HepG2 (cell line): ENCODE data around the gene COPS7A. TPM values are rescaled to one million over a fixed set of nuclear protein-coding genes. Genes with fewer than 3 reads are reported as not detected.

ENCODE experiments used
- ATAC-seq: fragments of 200-7000 bp; cut with Tn5 transposase; 3 replicates; pipeline ENCODE4 v1.9.1; 2020; ENCODE audit warnings: mild to moderate bottlenecking, moderate library complexity
- BruUV-seq: library from RNA; stranded (reverse); fragments of 400-500 nt; replicated peaks from 2 replicates; lab custom pipeline; 2021; lab: Mats Ljungman, UMichigan
- CTCF ChIA-PET: fragments of 300-600 bp; formaldehyde crosslinking; extraction: SDS; loops from one replicate; lab custom pipeline; 2021; ENCODE audit warnings: low total read pairs, inconsistent platforms, low intra/inter-chr PET ratio; lab: Yijun Ruan, JAX
- POLR2A ChIA-PET: fragments of 350-600 bp; sonication (Branson Sonifier 250); formaldehyde crosslinking; loops from one replicate; lab custom pipeline; 2020; ENCODE audit warnings: antibody characterized with exemption, inconsistent platforms; lab: Yijun Ruan, JAX
- DNase-seq: peaks from one replicate; pipeline ENCODE4 v3.0.0-alpha.2; 2015; ENCODE audit warnings: low spot score
- FAIRE-seq: peaks from 3 replicates; lab custom pipeline; 2011; peaks lifted over from hg19 to GRCh38; lab: Jason Lieb, UNC
- H2AFZ ChIP-seq: one replicate; pipeline ENCODE4 v1.6.1; 2011; ENCODE audit warnings: low read length, inconsistent platforms
- H3K27ac ChIP-seq: fragments of 300-600 bp; 3 replicates; pipeline ENCODE4 v1.8.0; 2011; ENCODE audit warnings: mixed run types, mild to moderate bottlenecking, mixed read lengths, low read length, inconsistent platforms; ENCODE audit not compliant: insufficient read depth; ENCODE audit errors: extremely low read length
- H3K27me3 ChIP-seq, 2 experiments: fragments of 200-600 bp in 1 of 2; 2 replicates in 1 of 2; 3 replicates in 1 of 2; pipeline versions ENCODE4 v1.6.0 to v1.8.0; 2011; ENCODE audit warnings: low read length in 2 of 2, mild to moderate bottlenecking in 2 of 2, moderate library complexity in 2 of 2, inconsistent platforms in 1 of 2; ENCODE audit not compliant: insufficient read depth in 2 of 2, control insufficient read depth in 1 of 2
- H3K36me3 ChIP-seq, 2 experiments: fragments of 200-600 bp in 1 of 2; replicated peaks in 1 of 2; 2 replicates in 1 of 2; 3 replicates in 1 of 2; pipeline versions ENCODE4 v1.5.1 to v1.8.0; 2011; ENCODE audit warnings: low read length in 2 of 2, inconsistent platforms in 1 of 2; ENCODE audit not compliant: insufficient read depth in 2 of 2, control insufficient read depth in 1 of 2
- H3K4me1 ChIP-seq: 2 replicates; pipeline ENCODE4 v1.5.1; 2012; ENCODE audit warnings: low read length, inconsistent platforms; ENCODE audit not compliant: insufficient read depth
- H3K4me2 ChIP-seq: 2 replicates; pipeline ENCODE4 v1.6.0; 2011; ENCODE audit warnings: low read depth, low read length, inconsistent platforms
- H3K4me3 ChIP-seq, 3 experiments: fragments of 200-600 bp in 1 of 3; sonication (generic), shearing (Covaris generic) in 1 of 3; replicated peaks in 1 of 3; 2 replicates each; pipeline ENCODE4 v1.5.1; 2011 to 2016; ENCODE audit warnings: low read length in 3 of 3, inconsistent platforms in 2 of 3, low read depth in 2 of 3, mild to moderate bottlenecking in 2 of 3, control low read depth in 1 of 3, mixed read lengths in 1 of 3; ENCODE audit not compliant: insufficient read depth in 1 of 3
- H3K79me2 ChIP-seq: one replicate; pipeline ENCODE4 v1.6.1; 2011; ENCODE audit warnings: low read length, inconsistent platforms; ENCODE audit not compliant: insufficient read depth
- H3K9ac ChIP-seq: 2 replicates; pipeline ENCODE4 v1.6.0; 2011; ENCODE audit warnings: mild to moderate bottlenecking, low read depth, low read length, inconsistent platforms; ENCODE audit not compliant: insufficient read depth
- H3K9me3 ChIP-seq: 2 replicates; pipeline ENCODE4 v1.5.1; 2012; ENCODE audit warnings: mild to moderate bottlenecking, low read length
- H4K20me1 ChIP-seq: 2 replicates; pipeline ENCODE4 v1.6.0; 2011; ENCODE audit warnings: inconsistent platforms, mild to moderate bottlenecking, low read length, moderate library complexity; ENCODE audit not compliant: insufficient read depth
- AGO2 ChIP-seq: fragments of 200-400 bp; formaldehyde crosslinking; optimal IDR thresholded peaks from 2 replicates; pipeline ENCODE3; 2017; ENCODE audit warnings: mild to moderate bottlenecking, low read depth, low read length, moderate library complexity
- HNRNPL ChIP-seq: fragments of 200-400 bp; formaldehyde crosslinking; IDR thresholded peaks from 2 replicates; pipeline ENCODE4 v1.6.1; 2017; ENCODE audit warnings: mild to moderate bottlenecking, low read depth, low read length
- HNRNPLL ChIP-seq: fragments of 200-400 bp; formaldehyde crosslinking; IDR thresholded peaks from 2 replicates; pipeline ENCODE4 v1.6.1; 2017; ENCODE audit warnings: mild to moderate bottlenecking, low read depth, low read length; ENCODE audit not compliant: poor library complexity, severe bottlenecking
- U2AF1 ChIP-seq: fragments of 200-400 bp; formaldehyde crosslinking; optimal IDR thresholded peaks from 2 replicates; pipeline ENCODE3; 2017; ENCODE audit warnings: mild to moderate bottlenecking, low read depth, low read length
- ZNF263 ChIP-seq: sonication (generic); formaldehyde crosslinking; IDR thresholded peaks from 2 replicates; pipeline ENCODE4 v1.4.0; 2020; ENCODE audit warnings: missing genetic modification reagents
- ZNF550 ChIP-seq: sonication (generic); formaldehyde crosslinking; IDR thresholded peaks from 2 replicates; pipeline ENCODE4 v1.4.0; 2020; ENCODE audit warnings: mild to moderate bottlenecking, missing genetic modification reagents, borderline replicate concordance
- ZNF670 ChIP-seq: sonication (generic); formaldehyde crosslinking; IDR thresholded peaks from 2 replicates; pipeline ENCODE4 v1.8.0; 2022; ENCODE audit warnings: mild to moderate bottlenecking, missing genetic modification reagents, borderline replicate concordance
- ZNF709 ChIP-seq: sonication (generic); formaldehyde crosslinking; IDR thresholded peaks from 2 replicates; pipeline ENCODE4 v1.5.0; 2020; ENCODE audit warnings: mild to moderate bottlenecking, missing genetic modification reagents
- WGBS: methylation state at CpG from one replicate; pipeline ENCODE4 v1.1.6; 2017; ENCODE audit warnings: low lambda C conversion rate; 5-methylcytosine and 5-hydroxymethylcytosine counted together
- in situ Hi-C: cut with HindIII; loops from 2 replicates; pipeline ENCODE4 v1.10.0; 2017; ENCODE audit warnings: low pct_unique_long_range_greater_than_20kb; ENCODE audit not compliant: extremely low pct_ligation_motif_present
- intact Hi-C: fragments of 100-400 bp; cut with micrococcal nuclease; formaldehyde crosslinking; loops from one replicate; pipeline ENCODE4 v1.10.0; 2022; ENCODE audit not compliant: unreplicated experiment
- polyA plus RNA-seq, 8 experiments: library from polyadenylated mRNA; depleted of rRNA in 3 of 8; stranded (reverse) in 7 of 8; unstranded in 1 of 8; fragments of >200 nt; fragmentation: Illumina TruSeq in 4 of 8; extraction: Trizol in 4 of 8; gene quantifications; 2 replicates each; pipeline versions ENCODE4 v1.2.1 to v1.2.3, GENCODE V29; 2011 to 2016; ENCODE audit warnings: low read depth in 4 of 8, missing spikeins in 1 of 8, mixed read lengths in 1 of 8; ENCODE audit not compliant: insufficient read depth in 1 of 8
- total RNA-seq, 5 experiments: library from RNA; depleted of rRNA; stranded (reverse); fragments of >200 nt; fragmentation: Illumina TruSeq; extraction: Trizol; gene quantifications; 2 replicates each; pipeline ENCODE4 v1.2.3, GENCODE V29; 2016; ENCODE audit warnings: low read depth in 1 of 5
- TF ChIP-seq, protein P1 (sequence below): sonication (generic); formaldehyde crosslinking; IDR thresholded peaks from 2 replicates; pipeline ENCODE4 v1.5.1; 2020; ENCODE audit warnings: mild to moderate bottlenecking, missing genetic modification reagents, moderate library complexity
- TF ChIP-seq, protein P2 (sequence below): sonication (generic); formaldehyde crosslinking; IDR thresholded peaks from 2 replicates; pipeline ENCODE4 v1.5.0; 2020; ENCODE audit warnings: missing genetic modification reagents
- TF ChIP-seq, protein P3 (sequence below): sonication (generic); formaldehyde crosslinking; IDR thresholded peaks from 2 replicates; pipeline ENCODE4 v1.4.0; 2020; ENCODE audit warnings: missing genetic modification reagents

The COPS7A gene
- total and polyA plus RNA-seq, 2 of the 13 experiments (the other 11 are each of a cell fraction or from before 2014, with no cell fraction given) = 40.0 to 73.6 TPM

DNA sequence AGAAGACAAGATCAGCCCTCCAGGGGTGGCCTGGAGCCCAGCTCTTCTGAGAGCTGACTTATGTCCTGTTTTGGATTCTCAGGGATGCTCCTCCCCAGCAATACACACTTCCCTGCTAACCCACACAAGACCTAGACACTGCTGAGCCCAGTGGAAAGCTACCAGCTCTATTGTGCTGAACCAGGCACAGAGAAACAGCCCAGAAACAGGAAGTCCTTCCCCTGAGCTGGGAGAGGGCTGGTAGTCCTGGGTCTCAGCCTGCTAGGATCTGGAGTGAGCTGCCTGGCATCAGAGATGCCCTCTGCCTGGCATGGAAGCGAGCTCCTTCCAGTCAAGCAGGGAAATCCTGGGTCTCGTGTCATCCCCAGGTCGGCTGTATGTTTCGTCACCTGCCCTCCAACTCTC, 47.2 kb downstream of the COPS7A start:
- ChIA-PET POLR2A (interaction anchor here (0.9 to 8.3 kb wide), 3 partner anchors 9 to 47 kb away, joined by 3 to 162 read pairs (median 4); partner anchors contain the start of genes COPS7A and MLF2), CTCF (no interaction called here)
- Histone ChIP-seq H2AFZ (no peak overlapping the region), H3K27me3 (no peaks in the 10 kb centered on the region), H3K79me2 (peaks cover 20% of the 10 kb centered on the region), H3K27ac (no peak overlapping the region), H3K4me3 (no peak overlapping the region), H3K4me1 (peaks cover 70% of the 10 kb centered on the region), H3K9me3 (no peaks in the 10 kb centered on the region), H3K36me3 (peaks cover 0 to 11% of the 10 kb centered on the region in 2 experiments; a peak in 1 of 5 replicates), H3K4me2 (no peak overlapping the region), H4K20me1 (0 out of 2 replicates have a peak, but pooled peaks cover 6% of the 10 kb centered on the region), H3K9ac (no peak overlapping the region)
- DNase-seq (no peak), ATAC-seq (no peak), FAIRE-seq (no peak)
- intact Hi-C loops = no loop called here
- in situ Hi-C loops = no loop called here
- no CpG with 5 or more reads among the region's 4 CpGs for WGBS
- TF ChIP-seq, protein P1, sequence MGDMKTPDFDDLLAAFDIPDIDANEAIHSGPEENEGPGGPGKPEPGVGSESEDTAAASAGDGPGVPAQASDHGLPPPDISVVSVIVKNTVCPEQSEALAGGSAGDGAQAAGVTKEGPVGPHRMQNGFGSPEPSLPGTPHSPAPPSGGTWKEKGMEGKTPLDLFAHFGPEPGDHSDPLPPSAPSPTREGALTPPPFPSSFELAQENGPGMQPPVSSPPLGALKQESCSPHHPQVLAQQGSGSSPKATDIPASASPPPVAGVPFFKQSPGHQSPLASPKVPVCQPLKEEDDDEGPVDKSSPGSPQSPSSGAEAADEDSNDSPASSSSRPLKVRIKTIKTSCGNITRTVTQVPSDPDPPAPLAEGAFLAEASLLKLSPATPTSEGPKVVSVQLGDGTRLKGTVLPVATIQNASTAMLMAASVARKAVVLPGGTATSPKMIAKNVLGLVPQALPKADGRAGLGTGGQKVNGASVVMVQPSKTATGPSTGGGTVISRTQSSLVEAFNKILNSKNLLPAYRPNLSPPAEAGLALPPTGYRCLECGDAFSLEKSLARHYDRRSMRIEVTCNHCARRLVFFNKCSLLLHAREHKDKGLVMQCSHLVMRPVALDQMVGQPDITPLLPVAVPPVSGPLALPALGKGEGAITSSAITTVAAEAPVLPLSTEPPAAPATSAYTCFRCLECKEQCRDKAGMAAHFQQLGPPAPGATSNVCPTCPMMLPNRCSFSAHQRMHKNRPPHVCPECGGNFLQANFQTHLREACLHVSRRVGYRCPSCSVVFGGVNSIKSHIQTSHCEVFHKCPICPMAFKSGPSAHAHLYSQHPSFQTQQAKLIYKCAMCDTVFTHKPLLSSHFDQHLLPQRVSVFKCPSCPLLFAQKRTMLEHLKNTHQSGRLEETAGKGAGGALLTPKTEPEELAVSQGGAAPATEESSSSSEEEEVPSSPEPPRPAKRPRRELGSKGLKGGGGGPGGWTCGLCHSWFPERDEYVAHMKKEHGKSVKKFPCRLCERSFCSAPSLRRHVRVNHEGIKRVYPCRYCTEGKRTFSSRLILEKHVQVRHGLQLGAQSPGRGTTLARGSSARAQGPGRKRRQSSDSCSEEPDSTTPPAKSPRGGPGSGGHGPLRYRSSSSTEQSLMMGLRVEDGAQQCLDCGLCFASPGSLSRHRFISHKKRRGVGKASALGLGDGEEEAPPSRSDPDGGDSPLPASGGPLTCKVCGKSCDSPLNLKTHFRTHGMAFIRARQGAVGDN = peak; percentile 39; the same call in 1 of the 2 replicates
- TF ChIP-seq U2AF1 (no peak), ZNF263 (0 out of 2 replicates have a peak, but pooled peaks have one; percentile 8), ZNF670 (CRISPR knock-in tag) (no peak), ZNF709 (CRISPR knock-in tag) (no peak), HNRNPLL (no peak), ZNF550 (CRISPR knock-in tag) (no peak), AGO2 (peak; percentile 59), HNRNPL (0 out of 2 replicates have a peak, but pooled peaks have one; percentile 62)
- TF ChIP-seq, protein P2, sequence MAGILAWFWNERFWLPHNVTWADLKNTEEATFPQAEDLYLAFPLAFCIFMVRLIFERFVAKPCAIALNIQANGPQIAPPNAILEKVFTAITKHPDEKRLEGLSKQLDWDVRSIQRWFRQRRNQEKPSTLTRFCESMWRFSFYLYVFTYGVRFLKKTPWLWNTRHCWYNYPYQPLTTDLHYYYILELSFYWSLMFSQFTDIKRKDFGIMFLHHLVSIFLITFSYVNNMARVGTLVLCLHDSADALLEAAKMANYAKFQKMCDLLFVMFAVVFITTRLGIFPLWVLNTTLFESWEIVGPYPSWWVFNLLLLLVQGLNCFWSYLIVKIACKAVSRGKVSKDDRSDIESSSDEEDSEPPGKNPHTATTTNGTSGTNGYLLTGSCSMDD (CRISPR knock-in tag) = no peak
- TF ChIP-seq, protein P3, sequence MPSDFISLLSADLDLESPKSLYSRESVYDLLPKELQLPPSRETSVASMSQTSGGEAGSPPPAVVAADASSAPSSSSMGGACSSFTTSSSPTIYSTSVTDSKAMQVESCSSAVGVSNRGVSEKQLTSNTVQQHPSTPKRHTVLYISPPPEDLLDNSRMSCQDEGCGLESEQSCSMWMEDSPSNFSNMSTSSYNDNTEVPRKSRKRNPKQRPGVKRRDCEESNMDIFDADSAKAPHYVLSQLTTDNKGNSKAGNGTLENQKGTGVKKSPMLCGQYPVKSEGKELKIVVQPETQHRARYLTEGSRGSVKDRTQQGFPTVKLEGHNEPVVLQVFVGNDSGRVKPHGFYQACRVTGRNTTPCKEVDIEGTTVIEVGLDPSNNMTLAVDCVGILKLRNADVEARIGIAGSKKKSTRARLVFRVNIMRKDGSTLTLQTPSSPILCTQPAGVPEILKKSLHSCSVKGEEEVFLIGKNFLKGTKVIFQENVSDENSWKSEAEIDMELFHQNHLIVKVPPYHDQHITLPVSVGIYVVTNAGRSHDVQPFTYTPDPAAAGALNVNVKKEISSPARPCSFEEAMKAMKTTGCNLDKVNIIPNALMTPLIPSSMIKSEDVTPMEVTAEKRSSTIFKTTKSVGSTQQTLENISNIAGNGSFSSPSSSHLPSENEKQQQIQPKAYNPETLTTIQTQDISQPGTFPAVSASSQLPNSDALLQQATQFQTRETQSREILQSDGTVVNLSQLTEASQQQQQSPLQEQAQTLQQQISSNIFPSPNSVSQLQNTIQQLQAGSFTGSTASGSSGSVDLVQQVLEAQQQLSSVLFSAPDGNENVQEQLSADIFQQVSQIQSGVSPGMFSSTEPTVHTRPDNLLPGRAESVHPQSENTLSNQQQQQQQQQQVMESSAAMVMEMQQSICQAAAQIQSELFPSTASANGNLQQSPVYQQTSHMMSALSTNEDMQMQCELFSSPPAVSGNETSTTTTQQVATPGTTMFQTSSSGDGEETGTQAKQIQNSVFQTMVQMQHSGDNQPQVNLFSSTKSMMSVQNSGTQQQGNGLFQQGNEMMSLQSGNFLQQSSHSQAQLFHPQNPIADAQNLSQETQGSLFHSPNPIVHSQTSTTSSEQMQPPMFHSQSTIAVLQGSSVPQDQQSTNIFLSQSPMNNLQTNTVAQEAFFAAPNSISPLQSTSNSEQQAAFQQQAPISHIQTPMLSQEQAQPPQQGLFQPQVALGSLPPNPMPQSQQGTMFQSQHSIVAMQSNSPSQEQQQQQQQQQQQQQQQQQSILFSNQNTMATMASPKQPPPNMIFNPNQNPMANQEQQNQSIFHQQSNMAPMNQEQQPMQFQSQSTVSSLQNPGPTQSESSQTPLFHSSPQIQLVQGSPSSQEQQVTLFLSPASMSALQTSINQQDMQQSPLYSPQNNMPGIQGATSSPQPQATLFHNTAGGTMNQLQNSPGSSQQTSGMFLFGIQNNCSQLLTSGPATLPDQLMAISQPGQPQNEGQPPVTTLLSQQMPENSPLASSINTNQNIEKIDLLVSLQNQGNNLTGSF = 0 out of 2 replicates have a peak, but pooled peaks have one; percentile 22
- BruUV-seq = no TSS peak
